Mesendoderm (in vitro differentiated cells): ENCODE measurements around the gene ADGRD1.

Experiments
- DNase-seq: peaks from one replicate; pipeline ENCODE4 v3.0.0; 2013
- H2AK5ac ChIP-seq: 2 replicates; pipeline ENCODE4 v1.6.1; 2013; ENCODE audit warnings: low read length, inconsistent platforms
- H2BK120ac ChIP-seq: 2 replicates; pipeline ENCODE4 v1.6.1; 2013; ENCODE audit warnings: low read depth, mild to moderate bottlenecking, low read length, moderate library complexity, mixed read lengths
- H2BK15ac ChIP-seq: replicated peaks from 2 replicates; pipeline ENCODE4 v1.6.1; 2013; ENCODE audit warnings: low read depth, mild to moderate bottlenecking, moderate library complexity
- H2BK5ac ChIP-seq: 2 replicates; pipeline ENCODE4 v1.6.1; 2013; ENCODE audit warnings: low read length, inconsistent platforms
- H3K18ac ChIP-seq: 2 replicates; pipeline ENCODE4 v1.6.1; 2013; ENCODE audit warnings: mild to moderate bottlenecking, low read length, mixed read lengths
- H3K23ac ChIP-seq: one replicate; pipeline ENCODE4 v1.6.1; 2013; ENCODE audit warnings: low read length
- H3K27ac ChIP-seq: 2 replicates; pipeline ENCODE4 v1.5.1; 2013; ENCODE audit warnings: low read depth, mild to moderate bottlenecking, inconsistent platforms, low read length, moderate library complexity
- H3K27me3 ChIP-seq: 2 replicates; pipeline ENCODE4 v1.6.1; 2013; ENCODE audit warnings: low read length, control low read depth, mild to moderate bottlenecking, inconsistent platforms; ENCODE audit not compliant: insufficient read depth, poor library complexity
- H3K36me3 ChIP-seq: 2 replicates; pipeline ENCODE4 v1.6.1; 2013; ENCODE audit warnings: low read length, inconsistent platforms; ENCODE audit not compliant: control insufficient read depth, insufficient read depth
- H3K4ac ChIP-seq: one replicate; pipeline ENCODE4 v1.6.1; 2013; ENCODE audit warnings: low read depth, mild to moderate bottlenecking, low read length, moderate library complexity
- H3K4me1 ChIP-seq: 2 replicates; pipeline ENCODE4 v1.6.1; 2013; ENCODE audit warnings: low read depth, low read length, inconsistent platforms; ENCODE audit not compliant: control insufficient read depth
- H3K4me2 ChIP-seq: 2 replicates; pipeline ENCODE4 v1.6.1; 2013; ENCODE audit warnings: low read length
- H3K4me3 ChIP-seq: 2 replicates; pipeline ENCODE4 v1.5.1; 2013; ENCODE audit warnings: mild to moderate bottlenecking, low read length
- H3K56ac ChIP-seq: one replicate; pipeline ENCODE4 v1.6.1; 2013; ENCODE audit warnings: low read length
- H3K79me1 ChIP-seq: 2 replicates; pipeline ENCODE4 v1.6.1; 2013; ENCODE audit warnings: low read length, inconsistent platforms
- H3K79me2 ChIP-seq: 2 replicates; pipeline ENCODE4 v1.6.1; 2013; ENCODE audit warnings: mild to moderate bottlenecking, low read length; ENCODE audit not compliant: control insufficient read depth, insufficient read depth
- H3K9ac ChIP-seq: 2 replicates; pipeline ENCODE4 v1.6.1; 2013; ENCODE audit warnings: low read length, inconsistent platforms
- H4K5ac ChIP-seq: one replicate; pipeline ENCODE4 v1.6.1; 2013; ENCODE audit warnings: low read length
- H4K8ac ChIP-seq: one replicate; pipeline ENCODE4 v1.6.1; 2013; ENCODE audit warnings: low read depth, mild to moderate bottlenecking, control low read depth, low read length, moderate library complexity
- WGBS: extraction: QIAGEN DNeasy Blood & Tissue Kit; methylation state at CpG from one replicate; pipeline ENCODE4 v1.1.7; 2013; ENCODE audit warnings: low lambda C conversion rate, missing lambda C conversion rate; ENCODE audit not compliant: insufficient coverage; ENCODE audit errors: extremely low coverage; 5-methylcytosine and 5-hydroxymethylcytosine counted together

The ADGRD1 gene

DNA sequence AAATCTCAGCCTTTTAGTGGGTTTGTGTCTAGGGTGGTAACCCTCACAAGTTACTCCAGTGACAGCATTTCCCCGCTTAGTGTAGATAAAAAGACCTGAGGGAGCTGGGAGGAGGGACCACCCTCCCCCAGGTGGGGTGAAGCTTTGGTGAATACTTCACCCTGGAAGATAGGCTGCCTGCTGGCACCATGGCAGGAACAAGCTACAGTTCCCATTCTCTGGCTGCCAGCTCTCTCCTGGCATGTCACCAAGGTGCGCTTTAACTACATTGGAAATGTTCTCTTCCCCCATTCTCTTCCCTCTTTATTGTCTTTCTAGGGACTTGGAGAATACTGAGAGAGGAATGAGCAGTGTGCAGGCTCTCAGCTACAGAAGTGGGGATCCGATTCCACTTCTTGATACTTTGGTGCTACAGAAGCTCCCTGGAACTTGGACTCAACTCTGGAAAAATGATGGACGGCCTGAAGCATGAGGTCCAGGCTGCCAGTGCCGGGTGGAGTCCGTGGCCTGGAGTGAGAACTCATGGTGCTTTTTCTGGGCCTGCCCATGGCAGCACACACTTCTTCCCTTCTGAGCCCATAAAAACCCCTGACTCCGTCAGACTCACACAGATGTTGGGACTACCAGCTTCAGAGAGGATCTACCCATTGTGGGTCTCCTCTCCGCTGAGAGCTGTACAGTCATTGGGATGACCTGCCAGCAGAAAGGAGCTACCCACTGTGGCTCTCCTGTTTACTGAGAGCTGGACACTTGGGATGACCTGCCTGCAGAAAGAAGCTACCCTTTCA is 198.0 kb downstream of the ADGRD1 start:
- Histone ChIP-seq H4K5ac (no peak overlapping the region), H4K8ac (no peak overlapping the region), H2BK5ac (no peak overlapping the region), H3K9ac (no peak overlapping the region), H3K27ac (no peak overlapping the region), H3K79me2 (no peaks in the 10 kb centered on the region), H3K36me3 (no peaks in the 10 kb centered on the region), H3K4ac (no peak overlapping the region), H3K4me2 (no peak overlapping the region), H3K4me3 (no peak overlapping the region), H3K18ac (no peak overlapping the region), H2BK15ac (no peak overlapping the region), H3K79me1 (no peaks in the 10 kb centered on the region), H3K23ac (no peak overlapping the region), H3K56ac (no peak overlapping the region), H3K4me1 (no peaks in the 10 kb centered on the region), H3K27me3 (no peaks in the 10 kb centered on the region), H2AK5ac (no peak overlapping the region), H2BK120ac (no peak overlapping the region)
- DNase-seq: no peak
- WGBS: no CpG with 5 or more reads among the region's 8 CpGs

DNA sequence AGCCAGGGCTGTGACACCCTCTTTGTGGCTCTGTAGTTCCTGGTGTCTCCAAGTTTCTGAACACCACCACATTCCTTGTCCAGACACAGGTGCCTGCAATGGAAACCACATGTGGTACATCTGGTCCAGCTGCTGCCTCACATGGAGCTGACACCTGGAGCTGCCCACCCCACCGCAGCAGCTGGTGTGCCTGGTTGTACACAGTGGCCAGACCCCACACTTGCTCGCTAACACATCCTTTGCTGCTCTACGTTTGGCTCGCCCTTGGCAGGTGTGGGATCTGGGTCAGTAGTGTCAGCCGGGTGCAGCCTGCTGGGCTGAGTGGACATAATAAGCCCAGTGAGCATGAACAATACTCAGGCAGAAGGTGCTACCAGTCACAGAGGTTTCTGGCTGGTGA is 198.9 kb downstream of the ADGRD1 start:
- no peak for DNase-seq
- no peak overlapping the region for H3K27ac ChIP-seq

DNA sequence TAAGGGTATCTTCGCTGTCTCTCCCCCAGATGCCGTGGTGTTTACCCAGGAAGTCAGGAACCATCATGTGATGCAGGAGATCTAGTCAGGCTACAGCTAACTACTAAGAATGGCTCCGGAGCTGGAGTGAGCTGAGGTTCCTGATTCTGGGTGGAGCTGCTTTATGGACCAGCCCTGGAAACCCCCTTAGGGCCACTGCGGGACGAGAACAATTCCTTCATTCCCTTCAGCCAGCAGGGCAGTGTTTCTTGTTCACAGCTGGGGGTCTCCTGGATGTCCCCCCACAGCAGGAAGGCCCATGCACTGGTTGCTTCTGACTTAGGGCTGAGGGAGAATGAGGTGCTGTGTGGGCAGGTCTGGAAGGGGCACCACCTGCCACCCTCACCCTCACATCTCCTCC is 199.3 kb downstream of the ADGRD1 start:
- Histone ChIP-seq H3K27ac (no peak overlapping the region), H3K79me2 (no peaks in the 10 kb centered on the region), H2BK5ac (no peak overlapping the region), H4K5ac (no peak overlapping the region), H3K4ac (no peak overlapping the region), H3K4me1 (no peaks in the 10 kb centered on the region), H3K36me3 (no peaks in the 10 kb centered on the region), H3K18ac (no peak overlapping the region), H3K79me1 (no peaks in the 10 kb centered on the region), H2BK120ac (no peak overlapping the region), H2BK15ac (no peak overlapping the region), H2AK5ac (no peak overlapping the region), H3K4me2 (no peak overlapping the region), H3K4me3 (no peak overlapping the region), H3K9ac (no peak overlapping the region), H3K23ac (no peak overlapping the region), H3K56ac (no peak overlapping the region), H4K8ac (no peak overlapping the region), H3K27me3 (no peaks in the 10 kb centered on the region)
- DNase-seq: no peak
- no CpG with 5 or more reads among the region's 5 CpGs for WGBS

More for the DNA sequence above, 198.9 kb downstream of the ADGRD1 start:
- Histone ChIP-seq H3K79me1 (no peaks in the 10 kb centered on the region), H3K23ac (no peak overlapping the region), H3K4ac (no peak overlapping the region), H3K36me3 (no peaks in the 10 kb centered on the region), H3K4me2 (no peak overlapping the region), H2BK5ac (no peak overlapping the region), H2BK15ac (no peak overlapping the region), H2BK120ac (no peak overlapping the region), H4K5ac (no peak overlapping the region), H4K8ac (no peak overlapping the region), H3K56ac (no peak overlapping the region), H3K4me1 (no peaks in the 10 kb centered on the region), H2AK5ac (no peak overlapping the region), H3K27me3 (no peaks in the 10 kb centered on the region), H3K18ac (no peak overlapping the region), H3K9ac (no peak overlapping the region), H3K4me3 (no peak overlapping the region), H3K79me2 (no peaks in the 10 kb centered on the region)
- WGBS: no CpG with 5 or more reads among the region's 5 CpGs

DNA sequence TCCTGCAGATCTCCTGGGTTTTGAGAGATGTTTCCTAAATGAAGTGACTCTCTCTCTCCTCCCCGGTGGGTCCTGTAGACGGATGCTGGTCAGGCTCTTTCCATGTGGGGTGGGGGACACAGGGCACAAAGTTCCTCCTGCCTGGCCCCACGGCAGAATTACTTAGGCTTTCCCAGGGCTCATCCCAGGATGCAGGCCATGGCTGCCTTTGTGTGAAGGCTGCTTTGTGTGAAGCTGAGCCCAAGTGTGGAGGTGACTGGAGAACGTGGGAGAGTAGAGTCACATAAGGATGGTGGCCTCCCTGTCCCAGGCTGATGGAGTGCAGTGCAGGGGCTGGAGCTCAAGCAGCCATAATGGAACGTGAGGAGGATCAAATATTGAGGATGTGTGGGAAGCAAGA is 200.2 kb downstream of the ADGRD1 start:
- Histone ChIP-seq H3K56ac (no peak overlapping the region), H3K4ac (no peak overlapping the region), H4K5ac (no peak overlapping the region), H2BK120ac (no peak overlapping the region), H2BK5ac (no peak overlapping the region), H2AK5ac (no peak overlapping the region), H3K18ac (no peak overlapping the region), H3K9ac (no peak overlapping the region), H3K79me2 (no peaks in the 10 kb centered on the region), H3K4me2 (no peak overlapping the region), H3K23ac (no peak overlapping the region), H3K27me3 (no peaks in the 10 kb centered on the region), H3K27ac (no peak overlapping the region), H3K36me3 (no peaks in the 10 kb centered on the region), H3K4me1 (no peaks in the 10 kb centered on the region), H4K8ac (no peak overlapping the region), H3K79me1 (no peaks in the 10 kb centered on the region), H3K4me3 (no peak overlapping the region), H2BK15ac (no peak overlapping the region)
- no CpG with 5 or more reads among the region's 5 CpGs for WGBS
- no peak for DNase-seq

DNA sequence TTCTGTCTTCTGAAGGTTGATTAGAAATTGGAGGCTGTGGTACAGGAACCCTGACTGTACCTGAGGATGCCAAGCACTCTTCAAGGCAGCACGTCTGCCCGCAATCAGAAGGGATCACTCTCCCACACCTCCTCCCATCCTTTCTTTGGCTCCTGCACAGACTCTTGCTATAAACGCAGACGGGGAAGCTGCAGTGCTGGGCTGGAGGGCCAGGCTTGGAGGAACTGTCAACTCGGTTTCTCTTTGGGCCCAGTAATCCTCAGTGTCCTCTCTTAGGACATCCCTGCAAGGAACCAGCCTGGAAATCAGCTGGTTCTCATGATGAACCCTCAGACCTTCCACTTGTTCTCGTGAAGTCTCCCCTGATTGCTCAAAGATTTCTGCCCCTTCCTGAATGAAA is 201.4 kb downstream of the ADGRD1 start:
- Histone ChIP-seq H3K36me3 (no peaks in the 10 kb centered on the region), H2BK5ac (no peak overlapping the region), H4K8ac (no peak overlapping the region), H3K23ac (no peak overlapping the region), H3K18ac (no peak overlapping the region), H4K5ac (no peak overlapping the region), H2AK5ac (no peak overlapping the region), H3K27ac (no peak overlapping the region), H3K56ac (no peak overlapping the region), H2BK15ac (no peak overlapping the region), H3K27me3 (no peaks in the 10 kb centered on the region), H3K4me1 (no peaks in the 10 kb centered on the region), H3K4ac (no peak overlapping the region), H3K79me1 (no peaks in the 10 kb centered on the region), H3K4me3 (no peak overlapping the region), H3K4me2 (no peak overlapping the region), H3K79me2 (no peaks in the 10 kb centered on the region), H2BK120ac (no peak overlapping the region), H3K9ac (no peak overlapping the region)
- WGBS: no CpG with 5 or more reads among the region's 6 CpGs
- DNase-seq: no peak

- Histone ChIP-seq H4K8ac (no peak overlapping the region), H3K36me3 (no peaks in the 10 kb centered on the region), H4K5ac (no peak overlapping the region), H3K18ac (no peak overlapping the region), H3K56ac (no peak overlapping the region), H3K4ac (no peak overlapping the region), H2AK5ac (no peak overlapping the region), H3K23ac (no peak overlapping the region), H3K4me2 (no peak overlapping the region), H3K27me3 (no peaks in the 10 kb centered on the region), H2BK120ac (no peak overlapping the region), H3K27ac (no peak overlapping the region), H3K4me3 (no peak overlapping the region), H3K79me1 (no peaks in the 10 kb centered on the region), H3K9ac (no peak overlapping the region), H3K4me1 (no peaks in the 10 kb centered on the region), H2BK5ac (no peak overlapping the region), H3K79me2 (no peaks in the 10 kb centered on the region), H2BK15ac (no peak overlapping the region)
- no peak for DNase-seq
- WGBS: no CpG with 5 or more reads among the region's 4 CpGs
These were observed 204.0 kb downstream of the ADGRD1 start for GRCh38 chr12:131157743-131158142.
